Pons (tissue), 1 donor: Measurements from ENCODE around the gene EZR.

Source experiments
- DNase-seq: peaks from one replicate; pipeline ENCODE4 v3.0.0-alpha.2; 2016; ENCODE audit warnings: low spot score

The EZR gene

GRCh38 chr6:158775832-158776231 is 43.3 kb downstream of the EZR start:
- DNase-seq = no peak

GRCh38 chr6:158774717-158775449 is 44.3 kb downstream of the EZR start:
- no peak for DNase-seq

GRCh38 chr6:158773581-158774449 is 45.4 kb downstream of the EZR start:
- DNase-seq = no peak

GRCh38 chr6:158772851-158773371 is 46.3 kb downstream of the EZR start:
- DNase-seq = no peak

GRCh38 chr6:158772172-158772571 is 47.0 kb downstream of the EZR start:
- no peak for DNase-seq

GRCh38 chr6:158771399-158772152 is 47.6 kb downstream of the EZR start:
- DNase-seq = no peak

- peak; percentile 12 for DNase-seq
Measured at GRCh38 chr6:158770533-158771330, 48.4 kb downstream of the EZR start.

GRCh38 chr6:158769771-158770432 is 49.3 kb downstream of the EZR start:
- DNase-seq = peak; percentile 30

GRCh38 chr6:158769234-158769770 is 49.9 kb downstream of the EZR start:
- DNase-seq = no peak

- DNase-seq = no peak
Measured at GRCh38 chr6:158768436-158768835, 50.7 kb downstream of the EZR start.

- DNase-seq = no peak
Measured at GRCh38 chr6:158767709-158768108, 51.5 kb downstream of the EZR start.

- DNase-seq = peak; percentile 28
Measured at GRCh38 chr6:158766621-158767455, 52.3 kb downstream of the EZR start.

- no peak for DNase-seq
Measured at GRCh38 chr6:158765499-158766068, 53.6 kb downstream of the EZR start.

GRCh38 chr6:158764926-158765325 is 54.2 kb downstream of the EZR start:
- DNase-seq = no peak

GRCh38 chr6:158764183-158764849 is 54.9 kb downstream of the EZR start:
- no peak for DNase-seq

GRCh38 chr6:158763434-158764182 is 55.6 kb downstream of the EZR start:
- DNase-seq = no peak

GRCh38 chr6:158762787-158763433 is 56.3 kb downstream of the EZR start:
- no peak for DNase-seq
